ENCODE results near the gene KMO. TPM values are rescaled to one million over a fixed set of nuclear protein-coding genes. Genes with fewer than 3 reads are reported as not detected.

Gene KMO
- total RNA-seq, 1 donor from 2014 or later = 0.50 TPM

DNA sequence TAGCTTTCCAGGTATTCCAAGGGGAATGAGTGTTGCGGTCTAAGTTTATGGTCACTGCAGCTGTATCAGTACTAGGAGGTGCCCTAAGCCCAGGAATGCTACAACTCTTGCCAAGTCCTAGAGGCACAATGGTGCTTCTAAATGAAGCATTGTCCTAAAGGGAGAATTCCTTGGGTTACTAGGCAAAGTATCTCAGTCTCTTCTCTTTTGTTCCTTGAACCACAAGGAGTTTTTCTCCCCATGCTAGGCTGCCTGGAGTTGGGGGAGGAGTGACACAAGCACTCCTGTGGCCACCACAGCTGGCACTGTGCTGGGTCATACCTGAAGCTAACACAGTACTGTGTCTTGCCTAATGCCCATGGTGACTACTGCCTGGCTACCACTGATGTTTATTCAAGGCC lies 50.7 kb downstream of the KMO start:
- H3K79me2 ChIP-seq (ENCODE audit: insufficient read depth, low read length) = no peaks in the 10 kb centered on the region
- no peak overlapping the region for H3K9ac ChIP-seq (ENCODE audit: low read length)
- H3K36me3 Mint-ChIP-seq (ENCODE audit: low read depth, unreplicated experiment) = no peaks in the 10 kb centered on the region
- no peak overlapping the region for H3K27ac ChIP-seq (ENCODE audit: low read depth, low read length)
- H3K9me3 ChIP-seq (ENCODE audit: insufficient read depth, low read depth, low read length) = no peaks in the 10 kb centered on the region
- TF ChIP-seq, protein P1, sequence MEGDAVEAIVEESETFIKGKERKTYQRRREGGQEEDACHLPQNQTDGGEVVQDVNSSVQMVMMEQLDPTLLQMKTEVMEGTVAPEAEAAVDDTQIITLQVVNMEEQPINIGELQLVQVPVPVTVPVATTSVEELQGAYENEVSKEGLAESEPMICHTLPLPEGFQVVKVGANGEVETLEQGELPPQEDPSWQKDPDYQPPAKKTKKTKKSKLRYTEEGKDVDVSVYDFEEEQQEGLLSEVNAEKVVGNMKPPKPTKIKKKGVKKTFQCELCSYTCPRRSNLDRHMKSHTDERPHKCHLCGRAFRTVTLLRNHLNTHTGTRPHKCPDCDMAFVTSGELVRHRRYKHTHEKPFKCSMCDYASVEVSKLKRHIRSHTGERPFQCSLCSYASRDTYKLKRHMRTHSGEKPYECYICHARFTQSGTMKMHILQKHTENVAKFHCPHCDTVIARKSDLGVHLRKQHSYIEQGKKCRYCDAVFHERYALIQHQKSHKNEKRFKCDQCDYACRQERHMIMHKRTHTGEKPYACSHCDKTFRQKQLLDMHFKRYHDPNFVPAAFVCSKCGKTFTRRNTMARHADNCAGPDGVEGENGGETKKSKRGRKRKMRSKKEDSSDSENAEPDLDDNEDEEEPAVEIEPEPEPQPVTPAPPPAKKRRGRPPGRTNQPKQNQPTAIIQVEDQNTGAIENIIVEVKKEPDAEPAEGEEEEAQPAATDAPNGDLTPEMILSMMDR (IDR thresholded peaks at IDR 0.05; ENCODE audit: insufficient read depth, low read depth, low read length) = no peak
- no peak for TF ChIP-seq EZH2 (IDR thresholded peaks at IDR 0.05; ENCODE audit: insufficient read depth, low read length)
- H3K4me1 Mint-ChIP-seq (ENCODE audit: low read depth, unreplicated experiment) = no peaks in the 10 kb centered on the region
- peaks cover 5% of the 10 kb centered on the region for H3K9me3 Mint-ChIP-seq (ENCODE audit: unreplicated experiment)
- H4K20me1 ChIP-seq (ENCODE audit: insufficient read depth, low read length) = no peaks in the 10 kb centered on the region
- no peak overlapping the region for H3K4me3 Mint-ChIP-seq (ENCODE audit: unreplicated experiment)
- H3K36me3 ChIP-seq (ENCODE audit: insufficient read depth, low read length) = no peaks in the 10 kb centered on the region
- no peak overlapping the region for H2AFZ ChIP-seq (ENCODE audit: low read depth, low read length)
- no peak overlapping the region for H3K4me3 ChIP-seq (ENCODE audit: insufficient read depth, low read depth, low read length)
- H3K4me2 ChIP-seq (ENCODE audit: low read length) = no peak overlapping the region
- no peak for FAIRE-seq
- H3K4me1 ChIP-seq (ENCODE audit: insufficient read depth, low read length) = no peaks in the 10 kb centered on the region
- H3K27ac Mint-ChIP-seq (ENCODE audit: unreplicated experiment) = no peak overlapping the region
- no peaks in the 10 kb centered on the region for H3K27me3 ChIP-seq (ENCODE audit: insufficient read depth, low read length)
- no peaks in the 10 kb centered on the region for H3K27me3 Mint-ChIP-seq (ENCODE audit: low read depth, unreplicated experiment)
- DNase-seq (ENCODE audit: low read depth) = no peak

GRCh38 chr1:241586905-241587512 lies 54.8 kb downstream of the KMO start:
- H2AFZ ChIP-seq (ENCODE audit: low read depth, low read length) = peak overlapping the region; percentile 45
- no peaks in the 10 kb centered on the region for H3K27me3 ChIP-seq (ENCODE audit: insufficient read depth, low read length)
- FAIRE-seq (no peak), DNase-seq (ENCODE audit: low read depth) (peak; percentile 16)
- H3K27ac ChIP-seq (ENCODE audit: low read depth, low read length) = no peak overlapping the region
- no peak overlapping the region for H3K9ac ChIP-seq (ENCODE audit: low read length)
- H3K36me3 Mint-ChIP-seq (ENCODE audit: low read depth, unreplicated experiment) = no peaks in the 10 kb centered on the region
- no peaks in the 10 kb centered on the region for H4K20me1 ChIP-seq (ENCODE audit: insufficient read depth, low read length)
- H3K9me3 Mint-ChIP-seq (ENCODE audit: unreplicated experiment) = no peaks in the 10 kb centered on the region
- no peak overlapping the region for H3K27ac Mint-ChIP-seq (ENCODE audit: unreplicated experiment)
- no peaks in the 10 kb centered on the region for H3K79me2 ChIP-seq (ENCODE audit: insufficient read depth, low read length)
- H3K4me2 ChIP-seq (ENCODE audit: low read length) = peak overlapping the region; percentile 48
- peaks cover 7% of the 10 kb centered on the region for H3K4me1 ChIP-seq (ENCODE audit: insufficient read depth, low read length)
- no peaks in the 10 kb centered on the region for H3K27me3 Mint-ChIP-seq (ENCODE audit: low read depth, unreplicated experiment)
- no peak overlapping the region for H3K4me3 Mint-ChIP-seq (ENCODE audit: unreplicated experiment)
- no peaks in the 10 kb centered on the region for H3K36me3 ChIP-seq (ENCODE audit: insufficient read depth, low read length)
- no peak for TF ChIP-seq EZH2 (IDR thresholded peaks at IDR 0.05; ENCODE audit: insufficient read depth, low read length)
- TF ChIP-seq, protein P1 (IDR thresholded peaks at IDR 0.05; ENCODE audit: insufficient read depth, low read depth, low read length) = no peak
- no peaks in the 10 kb centered on the region for H3K9me3 ChIP-seq (ENCODE audit: insufficient read depth, low read depth, low read length)
- H3K4me1 Mint-ChIP-seq (ENCODE audit: low read depth, unreplicated experiment) = peaks cover 16% of the 10 kb centered on the region
- H3K4me3 ChIP-seq (ENCODE audit: insufficient read depth, low read depth, low read length) = no peak overlapping the region

DNA sequence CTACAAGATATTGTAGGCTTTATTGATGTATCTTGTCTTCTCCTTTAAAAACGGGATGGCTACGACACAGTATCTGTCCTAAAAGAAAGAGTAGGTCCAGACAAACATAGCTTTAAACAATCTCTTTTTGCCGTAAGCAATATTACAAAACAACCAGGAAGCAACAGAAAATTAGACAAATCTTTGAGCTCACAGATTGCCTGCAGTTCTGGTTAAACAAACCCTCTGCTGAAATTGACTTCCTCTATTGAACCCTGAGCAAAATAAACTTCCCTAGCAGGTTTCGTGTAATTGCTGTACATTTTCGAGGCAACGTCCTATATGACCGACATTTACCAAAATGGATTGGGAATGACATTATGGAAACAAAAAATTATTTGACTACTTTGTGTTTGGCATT lies 57.3 kb downstream of the KMO start:
- Histone ChIP-seq H3K27me3 (ENCODE audit: insufficient read depth, low read length) (no peaks in the 10 kb centered on the region), H3K4me3 (ENCODE audit: insufficient read depth, low read depth, low read length) (no peak overlapping the region), H2AFZ (ENCODE audit: low read depth, low read length) (no peak overlapping the region), H4K20me1 (ENCODE audit: insufficient read depth, low read length) (no peaks in the 10 kb centered on the region), H3K27ac (ENCODE audit: low read depth, low read length) (no peak overlapping the region), H3K9me3 (ENCODE audit: insufficient read depth, low read depth, low read length) (no peaks in the 10 kb centered on the region), H3K79me2 (ENCODE audit: insufficient read depth, low read length) (no peaks in the 10 kb centered on the region), H3K36me3 (ENCODE audit: insufficient read depth, low read length) (no peaks in the 10 kb centered on the region), H3K4me2 (ENCODE audit: low read length) (no peak overlapping the region), H3K4me1 (ENCODE audit: insufficient read depth, low read length) (peaks cover 12% of the 10 kb centered on the region), H3K9ac (ENCODE audit: low read length) (no peak overlapping the region)
- no peak for FAIRE-seq
- no peaks in the 10 kb centered on the region for H3K36me3 Mint-ChIP-seq (ENCODE audit: low read depth, unreplicated experiment)
- H3K4me1 Mint-ChIP-seq (ENCODE audit: low read depth, unreplicated experiment) = peaks cover 23% of the 10 kb centered on the region
- TF ChIP-seq, protein P1 (IDR thresholded peaks at IDR 0.05; ENCODE audit: insufficient read depth, low read depth, low read length) = no peak
- TF ChIP-seq EZH2 (IDR thresholded peaks at IDR 0.05; ENCODE audit: insufficient read depth, low read length) = no peak
- H3K27ac Mint-ChIP-seq (ENCODE audit: unreplicated experiment) = no peak overlapping the region
- no peaks in the 10 kb centered on the region for H3K9me3 Mint-ChIP-seq (ENCODE audit: unreplicated experiment)
- no peaks in the 10 kb centered on the region for H3K27me3 Mint-ChIP-seq (ENCODE audit: low read depth, unreplicated experiment)
- no peak for DNase-seq (ENCODE audit: low read depth)
- no peak overlapping the region for H3K4me3 Mint-ChIP-seq (ENCODE audit: unreplicated experiment)

All from astrocyte (in vitro differentiated cells and primary cell).